Subcutaneous adipose tissue (tissue), 4 donors: ENCODE data around the gene HLF. TPM values are rescaled to one million over a fixed set of nuclear protein-coding genes. Genes with fewer than 3 reads are reported as not detected.

Experiments used
- total RNA-seq, 4 donors: library from RNA; depleted of rRNA; stranded (reverse); fragments of >200 nt; gene quantifications; one replicate each; pipeline ENCODE4 v1.1.0, GENCODE V29; 2016
- TF ChIP-seq, protein P1 (sequence below): fragments of 450-650 bp; IDR thresholded peaks from one replicate; pipeline ENCODE4 v1.5.1; 2016; ENCODE audit warnings: low read depth, mild to moderate bottlenecking, control low read depth, antibody characterized with exemption, moderate library complexity

Gene HLF
- total RNA-seq, 4 donors from 2014 or later: 8.5 to 23.4 (median 11.5) TPM

GRCh38 chr17:55237841-55238178, 26.9 kb upstream of the HLF start:
- TF ChIP-seq, protein P1, sequence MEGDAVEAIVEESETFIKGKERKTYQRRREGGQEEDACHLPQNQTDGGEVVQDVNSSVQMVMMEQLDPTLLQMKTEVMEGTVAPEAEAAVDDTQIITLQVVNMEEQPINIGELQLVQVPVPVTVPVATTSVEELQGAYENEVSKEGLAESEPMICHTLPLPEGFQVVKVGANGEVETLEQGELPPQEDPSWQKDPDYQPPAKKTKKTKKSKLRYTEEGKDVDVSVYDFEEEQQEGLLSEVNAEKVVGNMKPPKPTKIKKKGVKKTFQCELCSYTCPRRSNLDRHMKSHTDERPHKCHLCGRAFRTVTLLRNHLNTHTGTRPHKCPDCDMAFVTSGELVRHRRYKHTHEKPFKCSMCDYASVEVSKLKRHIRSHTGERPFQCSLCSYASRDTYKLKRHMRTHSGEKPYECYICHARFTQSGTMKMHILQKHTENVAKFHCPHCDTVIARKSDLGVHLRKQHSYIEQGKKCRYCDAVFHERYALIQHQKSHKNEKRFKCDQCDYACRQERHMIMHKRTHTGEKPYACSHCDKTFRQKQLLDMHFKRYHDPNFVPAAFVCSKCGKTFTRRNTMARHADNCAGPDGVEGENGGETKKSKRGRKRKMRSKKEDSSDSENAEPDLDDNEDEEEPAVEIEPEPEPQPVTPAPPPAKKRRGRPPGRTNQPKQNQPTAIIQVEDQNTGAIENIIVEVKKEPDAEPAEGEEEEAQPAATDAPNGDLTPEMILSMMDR: no peak

DNA sequence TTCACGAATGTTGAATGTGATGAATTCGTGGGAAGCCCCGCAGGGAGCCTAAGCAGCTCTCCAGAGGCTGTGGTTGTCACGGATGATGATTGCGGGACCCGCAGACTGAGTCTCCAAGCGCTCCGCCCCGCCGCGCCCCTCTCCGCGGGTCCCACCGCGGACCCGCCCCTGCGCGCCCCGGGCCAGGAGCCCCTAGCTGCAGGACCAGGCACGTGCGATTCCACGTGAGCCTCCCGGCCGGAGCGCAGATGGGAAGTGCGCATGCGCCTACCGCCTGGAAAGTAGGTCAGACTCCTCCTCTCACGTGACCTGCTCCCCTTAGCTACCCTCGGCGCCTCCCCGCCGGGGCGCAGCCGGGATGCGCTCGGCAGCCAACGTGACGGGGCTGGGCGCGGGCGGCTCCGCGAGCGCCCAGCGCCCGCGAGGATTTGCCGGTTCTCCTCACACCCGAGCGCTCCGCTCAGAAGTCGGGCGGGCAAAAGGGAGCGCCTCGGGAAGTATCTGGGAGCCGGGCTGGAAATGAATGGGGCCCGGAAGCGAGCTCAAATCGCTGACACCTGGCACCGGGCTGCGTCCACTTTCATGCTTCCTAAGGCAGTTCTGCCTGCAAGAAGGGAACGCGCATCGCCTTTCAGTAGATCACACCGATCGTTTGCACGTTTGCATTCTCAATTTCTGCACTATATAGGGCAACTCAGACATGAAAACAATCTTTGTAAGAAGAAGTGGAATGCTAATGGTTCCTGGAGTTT, 26.4 kb upstream of the HLF start:
- TF ChIP-seq, protein P1: no peak

GRCh38 chr17:55238931-55239297, 25.8 kb upstream of the HLF start:
- TF ChIP-seq, protein P1: no peak

- TF ChIP-seq, protein P1: no peak
These were observed 23.7 kb upstream of the HLF start for GRCh38 chr17:55241097-55241496.

DNA sequence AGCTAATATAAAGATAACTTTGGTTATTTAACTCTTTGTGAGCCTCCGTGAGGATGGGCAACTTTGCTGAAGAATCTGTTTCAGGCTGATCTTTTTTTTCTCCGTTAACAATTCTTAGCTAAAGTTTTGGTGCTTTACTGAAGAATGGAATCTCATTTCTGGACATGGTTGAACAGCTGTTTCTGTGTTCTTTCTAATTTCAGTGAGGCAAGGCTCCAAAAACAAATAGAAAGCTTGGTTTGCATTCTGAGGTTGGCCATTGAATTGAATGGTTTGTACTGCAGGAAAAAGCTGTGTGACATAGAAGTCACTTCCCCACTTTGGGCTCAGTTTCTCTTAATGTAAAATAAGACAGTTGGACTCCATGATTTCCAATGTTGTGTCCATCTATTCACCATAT, 22.3 kb upstream of the HLF start:
- TF ChIP-seq, protein P1: no peak

- TF ChIP-seq, protein P1: no peak
These were observed 18.8 kb upstream of the HLF start for GRCh38 chr17:55245986-55246385.

- TF ChIP-seq, protein P1: no peak
These were observed 18.2 kb upstream of the HLF start for GRCh38 chr17:55246583-55246982.
